Esophagus muscularis mucosa (tissue), 3 donors: Measurements from ENCODE around the gene KHDRBS2.

Source experiments
- CTCF ChIP-seq, 3 experiments: fragments of 200-600 bp in 2 of 3; fragments of 450-650 bp in 1 of 3; sonication (generic) in 2 of 3; IDR thresholded peaks; one replicate each; pipeline ENCODE4 v1.5.1; 2017 to 2019; ENCODE audit warnings: antibody characterized with exemption in 3 of 3, mild to moderate bottlenecking in 2 of 3, moderate library complexity in 1 of 3
- POLR2A ChIP-seq: fragments of 450-650 bp; IDR thresholded peaks from one replicate; pipeline ENCODE4 v1.6.1; 2017; ENCODE audit warnings: antibody characterized with exemption, moderate library complexity, mild to moderate bottlenecking, low read depth
- POLR2AphosphoS5 ChIP-seq, 2 donors: sonication (generic); formaldehyde crosslinking; IDR thresholded peaks; one replicate each; pipeline ENCODE4 v1.6.1; 2017; ENCODE audit warnings: antibody characterized with exemption in 2 of 2

- TF ChIP-seq CTCF (IDR thresholded peaks at IDR 0.05) (no peak), POLR2AphosphoS5 (IDR thresholded peaks at IDR 0.05) (no peak), POLR2A (no peak)
Measured at GRCh38 chr6:62175195-62175594, 110.8 kb downstream of the KHDRBS2 start.
